Mucosa of stomach (tissue), 1 donor: ENCODE data around the gene TMEM109.

ENCODE experiments used
- H3K27me3 ChIP-seq: one replicate; pipeline ENCODE4 v1.7.0; 2013; ENCODE audit warnings: mild to moderate bottlenecking, low read length; ENCODE audit not compliant: control insufficient read depth, insufficient read depth
- H3K36me3 ChIP-seq: one replicate; pipeline ENCODE4 v1.7.0; 2013; ENCODE audit warnings: low read length; ENCODE audit not compliant: control insufficient read depth, insufficient read depth
- H3K4me1 ChIP-seq: one replicate; pipeline ENCODE4 v1.7.0; 2013; ENCODE audit warnings: mild to moderate bottlenecking, low read length; ENCODE audit not compliant: control insufficient read depth, insufficient read depth
- H3K4me3 ChIP-seq: one replicate; pipeline ENCODE4 v1.7.0; 2013; ENCODE audit warnings: low read length
- H3K9ac ChIP-seq: one replicate; pipeline ENCODE4 v1.7.0; 2013; ENCODE audit warnings: mild to moderate bottlenecking, low read length, moderate library complexity
- H3K9me3 ChIP-seq: one replicate; pipeline ENCODE4 v1.7.0; 2013; ENCODE audit warnings: mild to moderate bottlenecking, low read length, moderate library complexity; ENCODE audit not compliant: control insufficient read depth
- donor health status: Pancreatic carcinoma.

The TMEM109 gene

GRCh38 chr11:60917267-60917666 is 3.3 kb downstream of the TMEM109 start:
- Histone ChIP-seq H3K9me3 (no peaks in the 10 kb centered on the region), H3K4me3 (no peak overlapping the region), H3K4me1 (peaks cover 15% of the 10 kb centered on the region), H3K27me3 (no peaks in the 10 kb centered on the region), H3K36me3 (peaks cover 3% of the 10 kb centered on the region), H3K9ac (no peak overlapping the region)

- peaks cover 7% of the 10 kb centered on the region for H3K36me3 ChIP-seq
- H3K4me3 ChIP-seq: no peak overlapping the region
- no peaks in the 10 kb centered on the region for H3K9me3 ChIP-seq
- peaks cover 11% of the 10 kb centered on the region for H3K4me1 ChIP-seq
- no peaks in the 10 kb centered on the region for H3K27me3 ChIP-seq
- no peak overlapping the region for H3K9ac ChIP-seq
Measured at GRCh38 chr11:60918251-60918938, 4.4 kb downstream of the TMEM109 start.

- no peaks in the 10 kb centered on the region for H3K9me3 ChIP-seq
- peaks cover 8% of the 10 kb centered on the region for H3K4me1 ChIP-seq
- H3K9ac ChIP-seq: no peak overlapping the region
- no peak overlapping the region for H3K4me3 ChIP-seq
- H3K36me3 ChIP-seq: peaks cover 7% of the 10 kb centered on the region
- H3K27me3 ChIP-seq: no peaks in the 10 kb centered on the region
Measured at GRCh38 chr11:60918939-60919265, 4.9 kb downstream of the TMEM109 start.

- Histone ChIP-seq H3K36me3 (peaks cover 7% of the 10 kb centered on the region), H3K9me3 (no peaks in the 10 kb centered on the region), H3K4me1 (peaks cover 8% of the 10 kb centered on the region), H3K4me3 (no peak overlapping the region), H3K27me3 (no peaks in the 10 kb centered on the region), H3K9ac (no peak overlapping the region)
Measured at GRCh38 chr11:60919320-60919719, 5.4 kb downstream of the TMEM109 start.

GRCh38 chr11:60919956-60920355 is 6.0 kb downstream of the TMEM109 start:
- Histone ChIP-seq H3K27me3 (peaks cover 5% of the 10 kb centered on the region), H3K9me3 (no peaks in the 10 kb centered on the region), H3K4me1 (peaks cover 13% of the 10 kb centered on the region), H3K4me3 (no peak overlapping the region), H3K9ac (no peak overlapping the region), H3K36me3 (peaks cover 7% of the 10 kb centered on the region)

- Histone ChIP-seq H3K9me3 (no peaks in the 10 kb centered on the region), H3K4me3 (no peak overlapping the region), H3K27me3 (peaks cover 17% of the 10 kb centered on the region), H3K4me1 (peaks cover 12% of the 10 kb centered on the region), H3K9ac (no peak overlapping the region), H3K36me3 (peaks cover 7% of the 10 kb centered on the region)
Measured at GRCh38 chr11:60921259-60921658, 7.3 kb downstream of the TMEM109 start.

GRCh38 chr11:60921777-60922335 is 7.9 kb downstream of the TMEM109 start:
- H3K4me1 ChIP-seq: peaks cover 12% of the 10 kb centered on the region
- H3K9ac ChIP-seq: no peak overlapping the region
- no peaks in the 10 kb centered on the region for H3K9me3 ChIP-seq

GRCh38 chr11:60922906-60923305 is 8.9 kb downstream of the TMEM109 start:
- H3K9me3 ChIP-seq: no peaks in the 10 kb centered on the region
- H3K4me1 ChIP-seq: peaks cover 17% of the 10 kb centered on the region

More at GRCh38 chr11:60921777-60922335, 7.9 kb downstream of the TMEM109 start:
- H3K27me3 ChIP-seq: peaks cover 19% of the 10 kb centered on the region
- peaks cover 7% of the 10 kb centered on the region for H3K36me3 ChIP-seq
- no peak overlapping the region for H3K4me3 ChIP-seq

GRCh38 chr11:60923326-60923725 is 9.4 kb downstream of the TMEM109 start:
- H3K4me3 ChIP-seq: no peak overlapping the region
- no peak overlapping the region for H3K9ac ChIP-seq
- H3K9me3 ChIP-seq: no peaks in the 10 kb centered on the region
- peaks cover 17% of the 10 kb centered on the region for H3K4me1 ChIP-seq
- H3K36me3 ChIP-seq: peaks cover 7% of the 10 kb centered on the region
- H3K27me3 ChIP-seq: peaks cover 25% of the 10 kb centered on the region

More at GRCh38 chr11:60922906-60923305, 8.9 kb downstream of the TMEM109 start:
- peaks cover 7% of the 10 kb centered on the region for H3K36me3 ChIP-seq
- H3K9ac ChIP-seq: no peak overlapping the region
- H3K4me3 ChIP-seq: no peak overlapping the region
- peaks cover 25% of the 10 kb centered on the region for H3K27me3 ChIP-seq

GRCh38 chr11:60923800-60924109 is 9.8 kb downstream of the TMEM109 start:
- Histone ChIP-seq H3K4me3 (no peak overlapping the region), H3K36me3 (peaks cover 7% of the 10 kb centered on the region), H3K9ac (no peak overlapping the region), H3K27me3 (peaks cover 25% of the 10 kb centered on the region), H3K9me3 (no peaks in the 10 kb centered on the region), H3K4me1 (peaks cover 17% of the 10 kb centered on the region)

GRCh38 chr11:60924110-60924905 is 10.3 kb downstream of the TMEM109 start, which contains the start of gene TMEM132A:
Gene TMEM132A (plus strand): TSS chr11:60924460. CDS start chr11:60924634, 174 bp downstream.
- peaks cover 7% of the 10 kb centered on the region for H3K36me3 ChIP-seq
- H3K4me1 ChIP-seq: peaks cover 17% of the 10 kb centered on the region
- H3K4me3 ChIP-seq: peak within 1 kb of the TSS; percentile 25
- peaks cover 25% of the 10 kb centered on the region for H3K27me3 ChIP-seq
- peak within 1 kb of the TSS; percentile 7 for H3K9ac ChIP-seq
- H3K9me3 ChIP-seq: no peaks in the 10 kb centered on the region
